Measurements from ENCODE around the gene KIF16B. TPM values are rescaled to one million over a fixed set of nuclear protein-coding genes. Genes with fewer than 3 reads are reported as not detected.

Gene KIF16B
- total RNA-seq, 6 experiments from 2014 or later: 8.4 to 15.9 (median 11.7) TPM

DNA sequence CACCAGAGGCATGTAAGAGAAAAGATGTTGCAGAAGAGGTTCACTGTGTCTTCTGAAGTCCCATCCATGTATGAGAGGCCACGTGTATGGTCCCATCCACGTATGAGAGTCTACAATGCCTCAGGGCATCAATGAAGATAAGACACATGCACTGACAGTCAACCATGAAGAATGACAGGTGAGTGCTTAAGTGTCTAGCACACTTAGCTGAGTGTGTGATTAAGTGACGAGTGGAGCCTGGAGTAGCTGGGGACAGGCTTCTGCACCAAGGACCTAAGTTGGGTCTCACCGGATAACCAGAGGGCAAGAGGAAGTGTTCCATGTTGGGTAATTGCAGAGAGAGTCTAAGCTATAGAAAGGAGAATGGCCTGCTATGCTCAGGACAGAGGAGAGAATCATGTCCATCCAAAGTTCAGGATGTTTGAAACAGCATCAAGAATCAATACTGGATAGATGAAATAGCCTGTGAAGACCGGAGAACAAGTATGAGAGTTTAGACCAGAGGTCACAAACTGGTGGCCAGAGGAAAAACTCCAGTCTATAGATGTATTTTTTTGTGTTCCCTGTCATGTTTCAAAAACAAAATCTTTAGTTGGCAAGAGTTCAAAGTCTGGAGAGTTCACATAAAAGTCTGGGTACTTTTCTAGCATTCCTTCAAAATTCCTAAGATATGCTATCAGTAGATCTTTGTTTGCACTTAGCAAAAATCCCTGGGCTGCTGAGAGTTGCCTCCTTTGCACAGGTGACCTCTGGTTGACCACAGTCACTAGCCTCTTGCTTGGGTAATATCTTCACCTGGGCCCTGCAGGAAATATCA is 165.8 kb downstream of the KIF16B start:
- ATAC-seq: no peak
- H3K27me3 ChIP-seq: no peaks in the 10 kb centered on the region
- intact Hi-C loops (cut with DNase I): no loop called here
- DNase-seq: no peak
- H3K36me3 ChIP-seq: peaks cover 0 to 16% (median 0%) of the 10 kb centered on the region in 4 donors
- 86% methylated on average over 5 of the region's 5 CpGs for WGBS (ENCODE audit: insufficient coverage, low coverage, low lambda C conversion rate, missing lambda C conversion rate)
- no peaks in the 10 kb centered on the region for H3K4me1 ChIP-seq
- no peak overlapping the region for H3K4me3 ChIP-seq
- H3K27ac ChIP-seq: no peak overlapping the region
- H3K9me3 ChIP-seq: no peaks in the 10 kb centered on the region
- TF ChIP-seq CTCF (IDR thresholded peaks at IDR 0.05) (no peak), POLR2A (IDR thresholded peaks at IDR 0.05) (no peak)

- DNase-seq (no peak), ATAC-seq (no peak)
- no peak for TF ChIP-seq POLR2A (IDR thresholded peaks at IDR 0.05)
- TF ChIP-seq CTCF (IDR thresholded peaks at IDR 0.05): no peak
- peaks cover 0 to 16% (median 0%) of the 10 kb centered on the region in 4 donors for H3K36me3 ChIP-seq
- 66% methylated on average over 4 of the region's 6 CpGs for WGBS (ENCODE audit: insufficient coverage, low coverage, low lambda C conversion rate, missing lambda C conversion rate)
- no peak overlapping the region for H3K4me3 ChIP-seq
- H3K4me1 ChIP-seq: no peaks in the 10 kb centered on the region
- intact Hi-C loops (cut with DNase I): no loop called here
- no peaks in the 10 kb centered on the region for H3K9me3 ChIP-seq
- no peaks in the 10 kb centered on the region for H3K27me3 ChIP-seq
- no peak overlapping the region for H3K27ac ChIP-seq
Measured at GRCh38 chr20:16405254-16405653, 168.0 kb downstream of the KIF16B start.

DNA sequence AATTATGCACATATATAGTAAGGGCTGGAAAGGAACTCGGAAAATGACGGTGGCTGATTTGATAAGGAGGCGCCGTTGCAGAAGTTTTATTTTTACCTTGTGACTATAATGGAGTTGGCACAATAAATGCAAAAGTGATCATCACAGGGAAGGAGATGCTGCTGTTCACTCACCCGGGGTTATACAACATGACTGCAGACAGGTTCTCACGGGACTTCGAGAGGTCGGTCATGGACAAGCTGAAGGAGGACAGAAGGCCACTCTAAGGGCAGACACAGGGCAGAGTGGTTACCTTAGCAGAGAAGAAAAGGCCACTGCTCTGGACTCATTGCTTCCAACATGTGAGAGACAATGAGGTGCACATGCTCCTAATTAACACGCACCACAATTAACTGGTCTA is 168.6 kb downstream of the KIF16B start:
- Histone ChIP-seq H3K36me3 (peaks cover 0 to 16% (median under 1%) of the 10 kb centered on the region in 4 donors), H3K4me1 (no peaks in the 10 kb centered on the region), H3K27ac (no peak overlapping the region), H3K4me3 (no peak overlapping the region), H3K27me3 (no peaks in the 10 kb centered on the region), H3K9me3 (no peaks in the 10 kb centered on the region)
- ATAC-seq (no peak), DNase-seq (no peak)
- TF ChIP-seq CTCF (IDR thresholded peaks at IDR 0.05): no peak
- TF ChIP-seq POLR2A (IDR thresholded peaks at IDR 0.05): no peak
- 99% methylated on average over 9 of the region's 9 CpGs for WGBS (ENCODE audit: insufficient coverage, low coverage, low lambda C conversion rate, missing lambda C conversion rate)
- intact Hi-C loops (cut with DNase I): no loop called here

GRCh38 chr20:16404171-16404570 is 169.1 kb downstream of the KIF16B start:
- Histone ChIP-seq H3K27ac (no peak overlapping the region), H3K4me3 (no peak overlapping the region), H3K9me3 (no peaks in the 10 kb centered on the region), H3K4me1 (no peaks in the 10 kb centered on the region), H3K27me3 (no peaks in the 10 kb centered on the region), H3K36me3 (peaks cover 0 to 16% (median under 1%) of the 10 kb centered on the region in 4 donors)
- TF ChIP-seq POLR2A (IDR thresholded peaks at IDR 0.05): no peak
- TF ChIP-seq CTCF (IDR thresholded peaks at IDR 0.05): no peak
- DNase-seq: no peak
- intact Hi-C loops (cut with DNase I): no loop called here
- no peak for ATAC-seq
- 87% methylated on average over 5 of the region's 5 CpGs for WGBS (ENCODE audit: insufficient coverage, low coverage, low lambda C conversion rate, missing lambda C conversion rate)
